22Rv1 (cell line): ENCODE data around the gene CELSR3.

Source experiments
- H3K27ac ChIP-seq: fragments of 450-650 bp; 2 replicates; pipeline ENCODE4 v1.5.1; 2017
- ZFX ChIP-seq: fragments of 450-650 bp; IDR thresholded peaks from 2 replicates; pipeline ENCODE4 v1.6.1; 2017; ENCODE audit warnings: antibody characterized with exemption, borderline replicate concordance
- TF ChIP-seq, protein P1 (sequence below): fragments of 450-650 bp; IDR thresholded peaks from 2 replicates; pipeline ENCODE4 v1.5.1; 2017; ENCODE audit warnings: mild to moderate bottlenecking

The CELSR3 gene, protein sequence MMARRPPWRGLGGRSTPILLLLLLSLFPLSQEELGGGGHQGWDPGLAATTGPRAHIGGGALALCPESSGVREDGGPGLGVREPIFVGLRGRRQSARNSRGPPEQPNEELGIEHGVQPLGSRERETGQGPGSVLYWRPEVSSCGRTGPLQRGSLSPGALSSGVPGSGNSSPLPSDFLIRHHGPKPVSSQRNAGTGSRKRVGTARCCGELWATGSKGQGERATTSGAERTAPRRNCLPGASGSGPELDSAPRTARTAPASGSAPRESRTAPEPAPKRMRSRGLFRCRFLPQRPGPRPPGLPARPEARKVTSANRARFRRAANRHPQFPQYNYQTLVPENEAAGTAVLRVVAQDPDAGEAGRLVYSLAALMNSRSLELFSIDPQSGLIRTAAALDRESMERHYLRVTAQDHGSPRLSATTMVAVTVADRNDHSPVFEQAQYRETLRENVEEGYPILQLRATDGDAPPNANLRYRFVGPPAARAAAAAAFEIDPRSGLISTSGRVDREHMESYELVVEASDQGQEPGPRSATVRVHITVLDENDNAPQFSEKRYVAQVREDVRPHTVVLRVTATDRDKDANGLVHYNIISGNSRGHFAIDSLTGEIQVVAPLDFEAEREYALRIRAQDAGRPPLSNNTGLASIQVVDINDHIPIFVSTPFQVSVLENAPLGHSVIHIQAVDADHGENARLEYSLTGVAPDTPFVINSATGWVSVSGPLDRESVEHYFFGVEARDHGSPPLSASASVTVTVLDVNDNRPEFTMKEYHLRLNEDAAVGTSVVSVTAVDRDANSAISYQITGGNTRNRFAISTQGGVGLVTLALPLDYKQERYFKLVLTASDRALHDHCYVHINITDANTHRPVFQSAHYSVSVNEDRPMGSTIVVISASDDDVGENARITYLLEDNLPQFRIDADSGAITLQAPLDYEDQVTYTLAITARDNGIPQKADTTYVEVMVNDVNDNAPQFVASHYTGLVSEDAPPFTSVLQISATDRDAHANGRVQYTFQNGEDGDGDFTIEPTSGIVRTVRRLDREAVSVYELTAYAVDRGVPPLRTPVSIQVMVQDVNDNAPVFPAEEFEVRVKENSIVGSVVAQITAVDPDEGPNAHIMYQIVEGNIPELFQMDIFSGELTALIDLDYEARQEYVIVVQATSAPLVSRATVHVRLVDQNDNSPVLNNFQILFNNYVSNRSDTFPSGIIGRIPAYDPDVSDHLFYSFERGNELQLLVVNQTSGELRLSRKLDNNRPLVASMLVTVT (N-terminal part only)

DNA sequence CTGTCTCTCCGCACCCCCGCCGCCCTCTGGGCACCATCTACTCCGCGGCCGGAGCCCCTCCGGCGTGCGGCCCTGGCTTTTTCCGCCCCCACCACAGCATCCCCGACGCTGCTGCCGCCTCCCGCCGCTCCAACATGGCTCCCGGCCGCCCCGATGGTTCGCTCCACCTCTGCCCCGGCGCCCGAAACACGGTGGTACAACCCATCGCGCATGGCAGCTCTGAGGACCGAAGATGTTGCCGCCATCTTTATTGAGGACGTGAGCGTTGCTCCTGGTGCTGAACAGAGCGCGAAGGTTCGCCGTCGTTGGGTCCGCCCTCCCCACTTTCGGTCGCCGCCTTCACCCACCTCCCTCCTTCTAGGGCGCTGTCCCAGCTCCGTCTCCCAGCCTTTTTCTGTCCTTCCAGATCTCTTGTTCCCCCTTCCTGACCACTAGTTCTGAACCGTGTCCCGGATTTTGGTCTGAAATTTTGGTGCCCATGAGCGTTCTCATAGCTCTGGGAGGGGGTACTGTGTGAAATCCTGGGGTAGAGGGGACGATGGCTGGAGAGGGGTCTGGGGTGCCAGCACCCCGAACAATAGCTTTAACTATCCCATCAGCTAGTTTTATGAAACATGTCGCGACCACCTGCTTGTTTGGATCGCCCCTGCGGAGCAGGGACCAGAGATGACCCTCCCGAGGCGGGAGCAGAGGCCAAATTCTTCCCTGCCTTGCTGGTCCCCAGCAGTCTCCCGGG, at the start of gene CELSR3:
TSS of gene CELSR3 (minus strand) at position 134 of the 736 bp plus-strand sequence. CDS start 252 bp downstream, outside the sequence.
- TF ChIP-seq, protein P1, sequence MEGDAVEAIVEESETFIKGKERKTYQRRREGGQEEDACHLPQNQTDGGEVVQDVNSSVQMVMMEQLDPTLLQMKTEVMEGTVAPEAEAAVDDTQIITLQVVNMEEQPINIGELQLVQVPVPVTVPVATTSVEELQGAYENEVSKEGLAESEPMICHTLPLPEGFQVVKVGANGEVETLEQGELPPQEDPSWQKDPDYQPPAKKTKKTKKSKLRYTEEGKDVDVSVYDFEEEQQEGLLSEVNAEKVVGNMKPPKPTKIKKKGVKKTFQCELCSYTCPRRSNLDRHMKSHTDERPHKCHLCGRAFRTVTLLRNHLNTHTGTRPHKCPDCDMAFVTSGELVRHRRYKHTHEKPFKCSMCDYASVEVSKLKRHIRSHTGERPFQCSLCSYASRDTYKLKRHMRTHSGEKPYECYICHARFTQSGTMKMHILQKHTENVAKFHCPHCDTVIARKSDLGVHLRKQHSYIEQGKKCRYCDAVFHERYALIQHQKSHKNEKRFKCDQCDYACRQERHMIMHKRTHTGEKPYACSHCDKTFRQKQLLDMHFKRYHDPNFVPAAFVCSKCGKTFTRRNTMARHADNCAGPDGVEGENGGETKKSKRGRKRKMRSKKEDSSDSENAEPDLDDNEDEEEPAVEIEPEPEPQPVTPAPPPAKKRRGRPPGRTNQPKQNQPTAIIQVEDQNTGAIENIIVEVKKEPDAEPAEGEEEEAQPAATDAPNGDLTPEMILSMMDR: no peak

DNA sequence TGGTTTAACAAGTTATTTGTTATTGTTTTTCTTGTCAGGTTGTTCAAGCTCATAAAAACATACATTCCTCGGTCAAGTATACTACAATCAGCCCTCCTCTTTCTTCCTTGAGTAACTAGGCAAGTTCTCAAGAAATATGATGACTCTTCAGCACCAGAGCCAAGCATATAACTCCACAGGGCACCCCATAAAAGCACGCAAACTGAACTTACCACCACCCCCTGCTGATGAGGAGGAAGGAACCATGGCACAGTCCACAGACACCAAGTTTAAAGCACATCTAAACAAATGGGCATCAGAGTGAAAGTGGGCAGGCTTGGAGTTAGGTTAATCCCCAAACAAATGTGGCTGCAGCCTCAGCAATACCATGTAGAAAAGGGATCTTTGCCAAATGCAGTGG, 49.0 kb upstream of the CELSR3 start:
- H3K27ac ChIP-seq: no peak overlapping the region
- TF ChIP-seq ZFX: no peak
- TF ChIP-seq, protein P1: no peak

More for the DNA sequence above, at the start of gene CELSR3:
- peak within 1 kb of the TSS; percentile 99 for H3K27ac ChIP-seq

DNA sequence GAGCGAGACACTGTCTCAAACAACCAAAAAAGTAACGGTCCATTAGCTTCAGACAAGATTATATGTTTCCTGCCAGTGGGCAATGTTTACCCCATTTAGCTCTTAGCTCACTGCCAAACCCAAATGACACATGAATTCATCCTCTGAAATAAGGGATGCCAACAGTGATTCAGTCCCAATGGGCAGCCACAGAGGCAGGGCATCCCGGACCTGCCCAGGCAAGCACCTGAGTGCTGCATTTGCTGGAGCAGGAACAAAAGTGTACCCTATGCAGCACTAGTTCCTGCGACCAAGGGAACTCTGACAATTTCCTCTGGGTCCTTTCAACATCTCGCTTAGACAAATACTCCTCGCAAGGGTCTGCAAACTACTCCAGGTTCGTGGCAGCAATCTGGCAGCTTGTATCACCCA, 46.4 kb upstream of the CELSR3 start:
- H3K27ac ChIP-seq: peak overlapping the region; percentile 17; the same call in 1 of the 2 replicates
- TF ChIP-seq, protein P1: no peak
- TF ChIP-seq ZFX: no peak

DNA sequence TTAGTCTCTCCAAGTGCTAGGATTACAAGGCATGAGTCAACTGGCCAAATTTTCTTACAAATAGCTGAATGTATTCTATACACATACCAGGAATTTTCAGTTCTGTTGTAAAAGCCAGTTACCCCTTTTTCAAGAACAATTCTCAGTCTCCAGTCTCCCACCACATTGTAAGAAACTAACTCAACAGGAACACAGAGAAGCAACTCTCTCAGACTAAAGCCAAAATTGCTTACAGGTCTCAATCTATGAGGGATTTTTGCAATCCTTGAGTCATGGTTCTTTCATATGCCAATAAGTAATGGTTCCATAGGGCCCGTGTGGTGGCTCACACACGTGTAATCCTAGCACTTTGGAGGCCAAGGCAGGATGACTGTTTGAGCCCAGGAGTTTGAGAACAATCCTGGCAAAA, 45.8 kb upstream of the CELSR3 start:
- peak overlapping the region; percentile 17; the same call in 1 of the 2 replicates for H3K27ac ChIP-seq
- TF ChIP-seq, protein P1: no peak
- no peak for TF ChIP-seq ZFX

DNA sequence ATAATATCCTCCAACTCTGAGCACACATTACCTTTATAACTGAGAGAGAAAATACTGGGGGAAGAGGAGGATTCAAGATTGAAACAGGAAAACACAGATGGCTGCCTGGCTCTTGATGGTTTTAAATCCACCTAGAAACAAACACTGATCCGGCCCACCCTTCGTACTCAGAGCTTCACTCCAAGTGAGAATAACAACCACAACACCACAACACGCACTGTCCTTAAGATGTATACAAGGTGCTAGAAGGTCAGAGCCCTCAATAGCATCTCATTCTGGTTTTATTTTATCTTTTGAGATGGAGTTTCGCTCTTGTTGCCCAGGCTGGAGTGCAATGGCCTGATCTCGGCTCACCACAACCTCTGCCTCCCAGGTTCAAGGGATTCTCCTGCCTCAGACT, 44.5 kb upstream of the CELSR3 start:
- H3K27ac ChIP-seq: no peak overlapping the region
- no peak for TF ChIP-seq ZFX
- TF ChIP-seq, protein P1: no peak

DNA sequence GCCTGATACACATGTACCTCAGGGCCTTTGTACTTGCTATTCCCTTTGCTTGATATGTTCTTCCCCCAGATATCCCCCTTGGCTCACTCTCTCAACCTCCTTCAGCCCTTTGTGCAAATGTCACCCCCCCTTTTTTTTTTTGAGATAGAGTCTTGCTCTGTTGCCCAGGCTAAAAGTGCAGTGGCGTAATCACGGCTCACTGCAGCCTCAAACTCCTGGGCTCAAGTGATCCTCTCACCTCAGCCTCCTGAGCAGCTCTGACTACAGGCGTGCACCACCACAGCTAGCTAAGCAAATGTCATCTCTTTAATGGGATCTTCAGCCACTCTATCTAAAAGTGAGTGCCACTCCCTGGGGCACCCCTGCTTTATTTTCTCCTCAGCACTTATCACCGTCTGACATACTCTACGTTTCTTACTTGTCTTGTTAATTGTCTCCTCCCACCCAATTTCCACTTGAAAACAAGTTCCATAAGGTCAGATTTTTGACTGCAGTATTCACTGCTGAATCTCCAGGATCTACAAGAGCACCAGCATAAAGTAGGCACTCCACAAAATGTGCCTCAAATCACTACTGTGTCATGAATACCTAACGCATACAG, 39.7 kb upstream of the CELSR3 start:
- H3K27ac ChIP-seq: no peak overlapping the region
- TF ChIP-seq ZFX: no peak
- TF ChIP-seq, protein P1: no peak
